GM18498 (cell line): ENCODE data around the gene SLC10A7.

Experiments
- ATAC-seq: cut with Tn5 transposase; IDR thresholded peaks from one replicate; pipeline ENCODE4 v1.9.1; 2021; ENCODE audit warnings: mild to moderate bottlenecking, moderate library complexity; ENCODE audit not compliant: unreplicated experiment

Gene SLC10A7

DNA sequence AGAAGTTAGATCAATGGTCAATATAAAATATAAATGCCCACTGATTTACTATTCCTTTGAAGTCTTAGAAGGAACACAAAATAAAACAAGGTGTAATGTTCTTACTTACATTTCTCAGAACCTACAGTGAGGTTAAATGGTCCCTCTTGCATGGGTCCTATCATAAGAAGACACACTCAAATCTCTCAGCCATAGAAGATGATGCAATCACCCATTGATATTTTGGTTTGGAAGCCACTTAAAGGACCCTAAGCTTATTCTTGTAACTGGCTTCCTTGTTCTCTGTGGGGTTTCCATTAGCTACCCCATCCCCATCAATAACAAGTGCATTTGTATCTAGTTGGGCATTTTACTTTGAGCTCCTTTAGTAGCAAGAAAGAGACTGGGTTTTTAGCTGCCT lies 292.3 kb downstream of the SLC10A7 start:
- ATAC-seq = no peak

DNA sequence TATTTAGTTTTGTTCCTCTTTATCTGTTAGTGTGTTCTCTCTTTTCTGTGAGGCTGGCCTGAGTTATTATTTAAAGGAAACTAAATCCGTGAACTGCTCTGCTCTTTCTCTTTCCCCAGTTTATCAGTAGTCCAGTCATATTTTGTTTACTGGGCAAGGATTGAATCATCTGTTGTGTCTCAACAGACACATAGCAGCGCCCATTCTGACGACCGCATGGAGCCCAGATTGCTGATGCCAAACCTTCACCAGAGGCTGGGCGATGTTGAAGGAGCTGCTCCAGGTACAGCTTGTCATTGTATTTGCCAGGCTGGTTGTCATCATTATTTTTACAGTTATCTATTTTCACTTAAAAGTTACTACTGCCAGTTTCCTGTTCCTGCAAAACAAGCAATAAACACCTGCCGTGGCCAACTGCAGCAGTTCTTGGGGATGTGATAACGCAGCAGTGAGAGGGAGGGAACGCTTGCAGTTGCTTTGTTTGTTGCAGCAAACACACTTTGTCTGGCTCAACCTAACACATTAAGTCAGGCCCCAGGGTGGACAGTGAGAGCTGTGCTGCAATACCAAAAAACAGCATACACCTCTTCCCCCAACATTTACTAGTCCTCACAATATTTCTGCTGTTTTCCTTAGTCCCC lies 297.3 kb downstream of the SLC10A7 start:
- ATAC-seq = no peak

DNA sequence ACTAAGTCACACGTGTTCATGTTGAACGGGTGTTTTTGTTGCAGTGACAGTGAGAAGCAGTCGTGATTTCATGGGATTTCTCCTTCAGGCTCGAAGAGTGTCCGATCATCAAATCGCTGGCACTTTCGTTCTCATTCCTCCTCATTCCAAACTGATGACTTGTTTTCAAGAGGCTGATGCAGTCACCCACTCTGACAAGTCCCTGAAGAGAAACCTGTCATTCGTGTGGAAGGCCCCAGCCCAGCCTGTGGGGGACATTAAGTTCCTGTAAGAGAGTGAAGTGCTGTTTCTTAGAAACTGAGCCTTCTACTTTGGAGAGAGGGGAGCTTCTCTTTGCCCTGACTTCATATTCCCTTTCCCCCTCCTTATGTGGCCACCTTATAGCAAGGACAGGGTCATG lies 299.4 kb downstream of the SLC10A7 start:
- ATAC-seq = no peak

DNA sequence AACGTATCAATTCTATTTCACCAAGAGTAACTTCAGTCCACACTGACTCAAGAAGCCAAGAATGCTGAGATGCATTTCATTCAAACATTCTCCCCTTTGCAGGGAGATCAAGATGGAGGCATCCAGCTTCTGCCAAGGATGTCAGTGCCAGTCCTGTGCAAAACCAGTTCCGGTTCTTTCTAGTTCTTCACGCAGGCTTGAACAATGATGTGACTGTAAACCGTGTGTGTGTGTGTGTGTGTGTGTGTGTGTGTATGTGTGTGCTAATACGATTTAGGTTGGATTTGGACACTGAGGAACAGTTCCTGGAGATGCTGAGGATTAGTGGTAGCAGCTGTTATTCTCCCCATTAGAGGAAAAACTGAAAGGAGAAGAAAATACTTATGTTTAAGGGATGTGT lies 307.5 kb downstream of the SLC10A7 start, which contains the start of gene REELD1:
Gene REELD1 (plus strand): TSS at position 301 of the 400 bp plus-strand sequence. CDS start 2,415 bp downstream, outside the sequence.
- no peak for ATAC-seq

DNA sequence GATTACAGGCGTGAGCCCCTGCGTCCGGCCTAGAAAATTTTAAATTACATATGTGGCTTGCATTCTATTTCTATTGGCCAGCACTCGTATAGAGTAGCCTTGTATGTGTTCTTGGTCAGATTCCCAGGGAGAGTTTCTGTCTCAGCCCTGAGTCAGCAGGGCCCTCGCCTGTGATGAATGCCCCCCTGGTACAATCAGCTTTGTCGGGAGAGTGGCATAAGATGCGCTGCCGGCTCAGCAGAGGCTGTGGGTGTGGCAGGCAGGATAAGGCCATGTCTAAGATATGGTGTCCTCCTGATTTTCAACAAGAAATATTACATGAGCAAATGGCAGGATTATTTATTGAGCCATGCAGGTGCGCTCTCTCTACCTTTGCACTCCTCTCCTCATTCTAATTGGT lies 309.0 kb downstream of the SLC10A7 start:
- no peak for ATAC-seq

DNA sequence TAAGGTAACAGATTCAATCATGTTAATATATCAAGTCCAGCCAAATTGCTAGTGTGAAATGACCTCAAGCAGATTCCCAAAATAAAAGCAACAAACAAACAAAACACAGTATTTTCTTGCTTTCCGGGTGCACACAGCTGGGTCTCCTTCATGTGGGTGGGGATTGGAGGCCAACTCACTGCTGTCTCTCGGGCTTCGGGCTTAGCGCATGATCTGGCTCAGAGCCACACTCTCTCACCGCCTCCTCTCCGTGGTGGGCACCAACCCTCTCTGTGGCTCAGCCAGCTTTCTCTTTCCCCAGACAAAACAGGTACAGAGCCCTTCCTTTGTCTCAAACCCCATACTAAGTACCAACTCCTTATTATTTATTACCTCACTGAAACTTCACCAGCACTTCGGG lies 310.3 kb downstream of the SLC10A7 start:
- no peak for ATAC-seq

DNA sequence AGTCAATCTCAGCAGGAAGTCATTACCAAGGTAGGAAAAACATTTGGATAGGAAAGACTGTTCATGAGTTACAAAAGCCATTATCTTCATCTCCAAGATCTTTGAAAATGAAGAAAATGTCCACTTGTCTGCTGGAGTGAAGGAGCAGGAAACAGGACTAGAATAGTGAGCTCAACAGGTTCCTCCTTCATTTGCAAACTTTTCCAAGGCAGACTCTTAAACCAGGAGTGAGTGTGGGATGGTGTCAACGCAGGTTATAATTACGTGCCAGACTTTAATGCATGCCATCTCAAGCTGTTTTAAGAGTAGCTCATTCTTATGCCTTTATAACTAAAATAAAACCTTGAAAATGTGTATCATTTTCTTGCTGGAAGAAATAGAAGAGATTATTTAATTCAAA lies 310.9 kb downstream of the SLC10A7 start:
- ATAC-seq = no peak

DNA sequence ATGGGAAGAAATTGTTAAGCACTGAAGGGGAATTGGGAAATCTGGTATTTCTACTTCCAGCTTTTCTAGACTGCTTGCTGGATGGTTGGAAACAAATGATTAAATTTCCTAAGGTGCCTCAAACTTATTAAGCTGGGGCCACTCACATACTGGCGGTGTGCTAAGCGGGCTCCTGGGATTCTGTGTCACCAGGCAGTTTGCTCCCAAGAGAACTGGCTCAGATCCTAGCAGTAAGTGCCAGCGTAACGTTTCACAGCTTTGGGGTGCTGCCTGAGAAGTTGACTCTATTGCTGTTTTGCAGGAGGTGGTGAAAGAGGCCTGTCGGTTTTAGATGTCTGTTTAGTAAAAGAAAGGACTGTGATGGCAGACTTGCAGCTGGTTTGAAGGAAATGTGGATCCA lies 314.3 kb downstream of the SLC10A7 start:
- ATAC-seq = no peak
